Colonic mucosa (tissue), 4 donors: ENCODE data around the gene CHKB. TPM values are rescaled to one million over a fixed set of nuclear protein-coding genes. Genes with fewer than 3 reads are reported as not detected.

Experiments used
- DNase-seq: peaks from one replicate; pipeline ENCODE4 v3.0.0-alpha.2; 2020
- H3K27ac ChIP-seq: fragments of 200-600 bp; one replicate; pipeline ENCODE4 v1.8.0; 2021
- H3K27me3 ChIP-seq: fragments of 200-600 bp; one replicate; pipeline ENCODE4 v1.8.0; 2021
- H3K36me3 ChIP-seq: fragments of 200-600 bp; one replicate; pipeline ENCODE4 v1.8.0; 2021
- H3K4me1 ChIP-seq: fragments of 200-600 bp; one replicate; pipeline ENCODE4 v1.8.0; 2021; ENCODE audit warnings: mild to moderate bottlenecking
- H3K4me3 ChIP-seq: fragments of 200-600 bp; one replicate; pipeline ENCODE4 v1.8.0; 2021
- H3K9ac ChIP-seq, 2 donors: one replicate each; pipeline ENCODE4 v1.7.0; 2013; ENCODE audit warnings: control low read depth in 2 of 2, low read depth in 2 of 2, low read length in 2 of 2
- H3K9me3 ChIP-seq: fragments of 200-600 bp; one replicate; pipeline ENCODE4 v1.8.0; 2021
- CTCF ChIP-seq: fragments of 200-600 bp; IDR thresholded peaks from one replicate; pipeline ENCODE4 v1.8.0; 2022; ENCODE audit warnings: antibody characterized with exemption, mild to moderate bottlenecking
- intact Hi-C: fragments of 100-400 bp; cut with DNase I; formaldehyde crosslinking; loops from one replicate; pipeline ENCODE4 v1.14.1; 2022
- total RNA-seq, 2 donors: library from RNA; stranded (reverse); fragmentation: NEBNext Ultra II Directional in 1 of 2; extraction: Animal tissue kit (Norgen Biotek cat#: 25700) in 1 of 2; gene quantifications; one replicate each; pipeline ENCODE4 v1.2.1, GENCODE V29; 2021
- donor health status: healthy.
- donor health status: DM: no; HTN: no; CAD: no.
- donor health status: DM: no; HTN: no; CAD: no.

CHKB gene
- total RNA-seq, 2 donors from 2014 or later: 52.6 to 89.7 TPM

GRCh38 chr22:50602338-50602700 lies 19.7 kb upstream of the CHKB start:
- no peaks in the 10 kb centered on the region for H3K4me1 ChIP-seq
- intact Hi-C loops: no loop called here

GRCh38 chr22:50601669-50602337 lies 19.2 kb upstream of the CHKB start:
- intact Hi-C loops: no loop called here
- Histone ChIP-seq H3K9me3 (no peaks in the 10 kb centered on the region), H3K9ac (no peak overlapping the region), H3K36me3 (no peaks in the 10 kb centered on the region), H3K27ac (no peak overlapping the region), H3K4me1 (no peaks in the 10 kb centered on the region), H3K27me3 (peaks cover 45% of the 10 kb centered on the region), H3K4me3 (no peak overlapping the region)
- DNase-seq: no peak
- TF ChIP-seq CTCF: no peak

More at GRCh38 chr22:50602338-50602700, 19.7 kb upstream of the CHKB start:
- Histone ChIP-seq H3K4me3 (no peak overlapping the region), H3K9me3 (no peaks in the 10 kb centered on the region), H3K9ac (no peak overlapping the region), H3K27ac (no peak overlapping the region), H3K27me3 (peaks cover 45% of the 10 kb centered on the region), H3K36me3 (no peaks in the 10 kb centered on the region)
- DNase-seq: no peak
- TF ChIP-seq CTCF: no peak

- H3K4me3 ChIP-seq: no peak overlapping the region
- H3K27me3 ChIP-seq: peaks cover 45% of the 10 kb centered on the region
- H3K27ac ChIP-seq: no peak overlapping the region
These were observed 18.5 kb upstream of the CHKB start for GRCh38 chr22:50600967-50601668.

GRCh38 chr22:50600538-50600937 lies 17.9 kb upstream of the CHKB start, which contains the start of gene MAPK8IP2:
Gene MAPK8IP2, plus strand, starts transcription at chr22:50600793. Its CDS starts 26 bp downstream, at chr22:50600819.
- Histone ChIP-seq H3K27ac (no peak within 1 kb of the TSS), H3K9ac (no peak within 1 kb of the TSS), H3K9me3 (no peaks in the 10 kb centered on the region), H3K4me1 (no peaks in the 10 kb centered on the region), H3K36me3 (no peaks in the 10 kb centered on the region), H3K4me3 (peak within 1 kb of the TSS; percentile 34), H3K27me3 (peaks cover 45% of the 10 kb centered on the region)
- intact Hi-C loops: no loop called here
- no peak for TF ChIP-seq CTCF
- DNase-seq: no peak

More at GRCh38 chr22:50600967-50601668, 18.5 kb upstream of the CHKB start:
- no peak overlapping the region for H3K9ac ChIP-seq
- H3K36me3 ChIP-seq: no peaks in the 10 kb centered on the region
- intact Hi-C loops: no loop called here
- DNase-seq: no peak
- TF ChIP-seq CTCF: no peak
- H3K9me3 ChIP-seq: no peaks in the 10 kb centered on the region
- H3K4me1 ChIP-seq: no peaks in the 10 kb centered on the region

- no peaks in the 10 kb centered on the region for H3K36me3 ChIP-seq
- no peak overlapping the region for H3K9ac ChIP-seq
- no peak for TF ChIP-seq CTCF
- no peaks in the 10 kb centered on the region for H3K4me1 ChIP-seq
- H3K27me3 ChIP-seq: peaks cover 45% of the 10 kb centered on the region
- no peak overlapping the region for H3K27ac ChIP-seq
- H3K4me3 ChIP-seq: peak overlapping the region; percentile 34
- intact Hi-C loops: no loop called here
- no peaks in the 10 kb centered on the region for H3K9me3 ChIP-seq
- DNase-seq: peak; percentile 51
These were observed 17.3 kb upstream of the CHKB start for GRCh38 chr22:50599816-50600455.
